Activated naive CD4-positive, alpha-beta T cell treated with anti-CD3 and anti-CD28 coated beads, Interleukin-2, amount 50 U/mL, for 72 hours (primary cell): ENCODE data around the gene ERICH6B. TPM values are rescaled to one million over a fixed set of nuclear protein-coding genes. Genes with fewer than 3 reads are reported as not detected.

ENCODE experiments used
- ATAC-seq, 2 donors: fragments of 150-1000 bp; cut with Tn5 transposase; 2 replicates each; pipeline ENCODE4 v1.10.0; 2021; ENCODE audit warnings: mild to moderate bottlenecking in 2 of 2, moderate library complexity in 2 of 2
- DNase-seq, 2 donors: peaks; one replicate each; pipeline ENCODE4 v3.0.0; 2021 to 2022; ENCODE audit warnings: low spot score in 2 of 2
- H3K27ac Mint-ChIP-seq, 2 donors: one replicate each; pipeline ENCODE4 v1.8.0; 2022; ENCODE audit warnings: mild to moderate bottlenecking in 2 of 2, mixed read lengths in 2 of 2
- H3K36me3 Mint-ChIP-seq, 2 donors: one replicate each; pipeline ENCODE4 v1.8.0; 2022; ENCODE audit warnings: mixed read lengths in 2 of 2
- H3K9me3 Mint-ChIP-seq, 2 donors: one replicate each; pipeline ENCODE4 v1.8.0; 2022; ENCODE audit warnings: mixed read lengths in 2 of 2
- total RNA-seq, 2 donors: library from RNA; stranded (reverse); gene quantifications; one replicate each; pipeline ENCODE4 v1.2.3, GENCODE V29; 2022

Gene ERICH6B
- total RNA-seq, 2 donors from 2014 or later: not detected

- no peaks in the 10 kb centered on the region for H3K9me3 Mint-ChIP-seq
- ATAC-seq (no peak), DNase-seq (no peak)
- H3K36me3 Mint-ChIP-seq: peaks cover 7 to 8% of the 10 kb centered on the region in 2 donors
- no peak overlapping the region for H3K27ac Mint-ChIP-seq
Observed at GRCh38 chr13:45492538-45492937, 123.0 kb downstream of the ERICH6B start.

Other genes starting within 250 kb of the ERICH6B start
- 10 to 100 TPM; 10.5 to 19.7 TPM for gene SLC25A30, start 197.4 kb downstream of the ERICH6B start, total RNA-seq
- gene COG3, start 150.8 kb downstream of the ERICH6B start, total RNA-seq: 10 to 100 TPM; 18.6 to 20.6 TPM
- not detected for gene CBY2, start 86.6 kb upstream of the ERICH6B start, total RNA-seq
- gene SIAH3, start 236.0 kb upstream of the ERICH6B start, total RNA-seq: under 1 TPM; 0.02 to 0.31 TPM